CD4-positive, alpha-beta T cell treated with Interleukin-10 for 1 hour (primary cell): ENCODE data around the gene PAPPA.

Source experiments
- DNase-seq: peaks from one replicate; pipeline ENCODE4 v3.0.0-alpha.2; 2020

Gene PAPPA

GRCh38 chr9:116232424-116233159 lies 79.0 kb downstream of the PAPPA start:
- DNase-seq: no peak

GRCh38 chr9:116233160-116233530 lies 79.6 kb downstream of the PAPPA start:
- no peak for DNase-seq

DNA sequence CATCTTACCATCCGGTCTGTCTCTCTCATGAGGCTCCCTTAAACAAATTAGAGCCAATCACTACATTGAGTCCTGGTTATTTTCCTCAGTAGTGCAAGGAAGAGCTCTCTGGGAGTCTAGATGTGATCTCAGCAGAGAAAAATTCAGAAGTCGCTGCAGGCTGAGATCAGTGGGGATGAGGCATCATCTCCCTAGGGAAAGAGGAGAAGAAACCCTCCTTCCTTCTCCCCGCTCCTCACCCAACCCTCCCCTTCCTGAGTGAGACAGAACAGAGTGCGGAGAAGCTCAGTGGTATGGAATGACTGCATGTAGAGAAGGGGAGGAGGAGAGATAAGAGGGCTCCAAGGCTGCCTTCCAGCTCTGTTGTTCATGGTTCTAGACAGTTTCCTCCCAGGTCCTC lies 80.5 kb downstream of the PAPPA start:
- DNase-seq: no peak

DNA sequence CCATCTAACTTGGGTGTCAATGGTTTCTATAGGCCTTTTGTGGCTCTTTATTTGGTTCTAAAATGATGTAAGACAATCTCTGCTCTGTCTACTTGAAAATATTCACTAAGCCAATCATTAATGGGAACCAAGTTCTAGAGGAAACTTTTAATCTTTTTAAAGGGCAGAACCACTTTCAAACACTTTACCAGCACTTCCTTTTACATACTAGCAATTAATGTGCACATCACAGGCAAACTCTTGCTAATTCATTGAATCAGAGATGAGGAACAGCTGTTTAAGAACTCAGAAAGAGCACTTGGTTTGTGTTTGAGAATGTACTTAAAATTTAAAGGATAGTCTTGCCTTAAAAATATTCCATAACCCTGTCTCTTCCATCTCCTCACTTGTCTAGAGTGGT lies 83.4 kb downstream of the PAPPA start:
- DNase-seq: no peak

- no peak for DNase-seq
Observed at GRCh38 chr9:116237456-116237855, 83.9 kb downstream of the PAPPA start.

DNA sequence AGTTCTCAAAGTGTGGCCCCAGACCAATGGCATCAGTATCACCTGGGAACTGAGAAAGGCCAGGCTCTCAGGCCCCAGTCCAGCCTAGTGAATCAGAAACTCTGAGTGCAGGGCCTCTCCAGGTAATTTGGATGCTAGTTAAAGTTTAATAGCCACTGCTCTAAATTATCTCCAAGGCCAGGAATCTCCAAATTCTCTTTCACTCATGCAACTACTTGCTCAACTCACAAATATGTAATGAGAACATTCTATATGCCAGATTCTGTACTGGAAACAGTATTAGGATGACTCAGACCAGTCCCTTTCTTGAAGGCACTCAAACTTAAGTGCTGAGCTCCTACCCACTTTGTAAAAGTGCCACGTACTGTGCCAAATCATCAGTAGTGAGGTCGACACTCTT lies 84.6 kb downstream of the PAPPA start:
- DNase-seq: no peak

GRCh38 chr9:116238776-116239340 lies 85.3 kb downstream of the PAPPA start:
- no peak for DNase-seq

DNA sequence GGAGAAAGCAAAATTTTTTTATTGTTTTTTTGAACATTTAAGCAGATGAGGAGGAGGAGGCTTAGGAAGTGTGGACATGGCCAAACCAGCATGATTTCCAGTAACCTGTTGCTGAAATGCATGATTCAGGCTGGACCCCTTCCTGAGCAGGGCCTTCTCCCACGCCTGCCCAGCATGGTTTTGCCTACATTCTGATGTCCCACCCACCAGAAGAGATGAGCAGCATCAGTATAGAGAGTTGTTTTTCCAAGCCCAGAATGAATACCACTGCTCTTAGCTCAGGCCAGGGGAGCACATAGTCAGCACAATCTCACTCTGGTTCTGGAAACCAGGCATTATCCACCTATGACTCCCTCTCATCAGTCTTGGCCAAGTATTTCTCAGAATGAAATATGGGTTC lies 90.1 kb downstream of the PAPPA start:
- no peak for DNase-seq

DNA sequence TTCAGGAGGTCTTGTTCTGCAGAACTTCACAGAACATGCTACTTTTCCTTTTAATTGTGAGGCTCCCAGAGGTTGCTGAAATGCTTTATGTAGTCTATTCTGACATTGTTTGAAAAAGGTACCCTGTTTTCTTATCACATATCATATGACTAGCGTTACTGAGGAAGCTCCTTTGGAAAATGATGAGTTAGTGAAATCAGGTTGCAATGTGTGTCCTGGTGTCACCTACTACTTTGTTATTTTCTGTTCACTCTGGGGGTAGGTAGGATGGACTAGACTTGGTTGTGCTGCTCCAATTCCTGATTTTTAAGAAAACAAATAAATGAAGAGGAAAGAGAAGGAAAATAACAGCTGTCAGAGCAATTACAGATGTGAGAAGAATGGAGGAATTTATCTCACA lies 93.7 kb downstream of the PAPPA start:
- DNase-seq: no peak

DNA sequence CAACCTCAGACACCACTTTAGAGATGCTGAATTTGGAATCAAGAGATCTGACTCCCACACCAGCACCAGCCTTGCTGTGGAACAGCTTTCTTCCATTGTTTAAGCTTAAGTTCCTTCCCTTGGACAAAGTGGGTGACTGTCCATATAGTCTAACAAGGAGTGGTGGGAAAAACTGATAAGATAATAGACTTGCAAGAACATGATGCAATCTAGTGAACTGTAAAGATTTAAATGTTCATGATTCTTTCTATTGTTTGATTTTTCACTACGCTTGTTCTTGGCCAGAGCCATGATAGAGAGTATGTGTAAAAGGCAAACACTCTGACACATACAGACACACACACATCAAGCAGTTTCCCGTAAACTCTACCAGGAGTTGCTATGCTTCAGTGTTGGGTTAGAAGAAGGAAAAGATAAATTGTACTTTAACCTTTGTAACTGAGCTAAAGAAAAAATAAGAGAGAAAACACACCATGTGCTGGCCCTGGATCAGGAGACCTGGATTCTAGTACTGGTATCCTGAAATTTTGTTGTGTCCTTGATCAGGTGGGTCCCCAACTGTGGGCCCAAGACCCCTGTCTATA lies 94.3 kb downstream of the PAPPA start:
- DNase-seq: no peak

DNA sequence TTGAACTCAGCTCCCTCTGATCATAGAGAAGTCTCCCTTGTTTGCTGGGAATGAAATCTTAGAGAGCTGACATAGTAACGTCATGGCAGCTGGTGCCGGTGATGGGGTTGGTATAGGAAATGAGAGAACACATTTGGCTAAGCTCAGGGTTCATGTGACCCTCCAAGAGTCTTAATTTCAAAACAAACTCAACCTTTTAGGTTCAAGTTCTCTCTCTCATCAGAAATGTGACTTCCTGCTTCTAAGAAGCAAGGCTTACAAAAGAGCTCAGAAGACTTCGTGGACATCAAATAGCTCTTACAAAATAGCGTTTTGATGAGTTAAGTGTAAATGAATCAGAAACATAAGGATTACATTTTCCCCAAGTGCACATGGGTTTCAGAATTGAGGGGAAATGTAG lies 97.3 kb downstream of the PAPPA start:
- DNase-seq: no peak

GRCh38 chr9:116251366-116251765 lies 97.8 kb downstream of the PAPPA start:
- DNase-seq: no peak

GRCh38 chr9:116260531-116260930 lies 106.9 kb downstream of the PAPPA start:
- no peak for DNase-seq

DNA sequence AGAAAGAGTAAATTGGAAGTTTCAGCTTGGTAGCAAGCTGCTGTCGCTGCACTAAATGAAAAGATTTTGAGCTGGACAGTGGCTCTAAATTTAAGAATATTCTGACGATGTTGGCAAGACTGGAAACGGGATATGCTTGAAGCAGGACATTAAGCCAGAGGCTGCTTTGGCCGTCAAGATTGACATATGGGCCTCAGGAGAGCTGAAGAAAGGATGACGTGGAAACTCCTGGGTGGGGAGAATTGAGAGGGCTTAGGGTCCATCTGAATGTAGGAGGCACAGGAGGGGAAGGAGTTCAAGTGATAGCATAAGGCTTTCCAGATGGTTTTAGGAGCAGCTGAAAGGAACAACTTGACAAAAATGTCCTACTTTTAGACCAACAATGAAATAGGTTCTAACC lies 108.9 kb downstream of the PAPPA start:
- DNase-seq: no peak

DNA sequence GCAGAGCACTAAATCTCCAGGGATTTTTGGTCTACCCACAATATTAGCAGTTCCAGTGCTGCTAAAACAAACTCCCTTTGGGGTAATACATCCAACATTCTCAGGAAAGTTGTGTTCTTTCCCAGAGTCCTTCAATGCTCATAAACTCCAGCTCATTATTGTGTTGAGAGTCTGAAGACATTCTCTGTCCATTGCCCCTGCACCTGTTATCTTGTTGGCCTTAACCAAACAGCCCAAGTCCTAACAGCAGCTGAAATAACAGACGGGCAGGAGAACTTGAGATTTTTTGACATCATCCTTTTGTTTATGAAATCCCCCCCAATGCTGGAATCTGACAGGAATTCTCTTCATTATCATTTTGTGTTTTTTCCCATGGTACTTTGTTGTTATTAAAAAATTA lies 110.8 kb downstream of the PAPPA start:
- no peak for DNase-seq

DNA sequence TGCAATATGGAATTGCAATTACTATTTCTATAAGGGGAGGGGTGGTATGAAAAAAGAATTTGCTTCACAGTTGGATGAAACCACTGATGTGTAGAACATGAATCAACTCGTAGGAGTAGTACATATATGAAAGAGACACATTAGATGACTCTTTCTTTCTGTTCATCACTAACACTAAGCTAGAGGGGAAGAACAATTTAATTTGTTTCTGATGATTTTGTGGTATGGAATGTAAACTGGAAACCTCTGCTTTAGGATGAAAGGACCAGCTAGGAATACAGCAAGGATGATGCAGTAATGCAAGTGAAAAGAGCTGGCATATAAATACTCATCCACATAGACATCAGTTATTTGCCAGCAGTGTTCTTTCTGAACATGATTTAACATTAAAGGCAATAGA lies 113.4 kb downstream of the PAPPA start:
- no peak for DNase-seq

- DNase-seq: no peak
Observed at GRCh38 chr9:116269250-116269649, 115.7 kb downstream of the PAPPA start.

DNA sequence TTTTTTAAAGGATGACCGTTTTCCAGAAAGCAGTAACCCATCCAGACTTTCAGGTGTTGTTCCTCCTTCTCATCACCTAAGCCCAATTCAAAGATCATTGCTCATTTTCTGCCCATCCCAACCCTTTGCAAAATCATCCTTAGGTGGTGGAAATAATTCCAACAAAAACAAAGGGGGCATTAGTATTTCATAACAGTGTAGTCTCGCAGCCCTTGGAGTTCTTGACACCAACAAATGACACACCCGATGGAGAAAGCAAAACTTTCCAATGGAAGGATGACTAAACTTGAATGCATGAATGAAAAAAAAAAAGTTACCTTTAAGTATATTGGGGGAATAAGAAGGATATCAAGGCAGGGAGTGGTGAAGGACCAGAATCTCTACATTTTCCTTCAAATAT lies 117.0 kb downstream of the PAPPA start:
- no peak for DNase-seq

DNA sequence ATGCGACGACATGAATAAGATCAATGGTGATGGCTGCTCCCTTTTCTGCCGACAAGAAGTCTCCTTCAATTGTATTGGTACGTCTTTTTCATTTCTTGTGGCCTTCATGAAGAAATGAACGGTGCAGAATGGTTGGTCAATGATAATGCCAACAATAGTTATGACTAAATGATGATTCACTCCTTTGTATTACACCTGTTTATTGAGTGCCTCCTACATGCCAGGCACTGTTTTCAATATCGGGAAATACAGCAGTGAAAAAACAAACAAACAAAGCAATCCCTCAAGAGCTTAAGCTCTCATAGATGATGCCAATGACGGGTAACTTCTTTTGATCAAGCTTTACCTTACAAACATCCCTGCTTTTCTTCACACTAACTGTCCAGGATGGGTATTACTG lies 117.7 kb downstream of the PAPPA start:
- DNase-seq: no peak

GRCh38 chr9:116271991-116272390 lies 118.4 kb downstream of the PAPPA start:
- no peak for DNase-seq

DNA sequence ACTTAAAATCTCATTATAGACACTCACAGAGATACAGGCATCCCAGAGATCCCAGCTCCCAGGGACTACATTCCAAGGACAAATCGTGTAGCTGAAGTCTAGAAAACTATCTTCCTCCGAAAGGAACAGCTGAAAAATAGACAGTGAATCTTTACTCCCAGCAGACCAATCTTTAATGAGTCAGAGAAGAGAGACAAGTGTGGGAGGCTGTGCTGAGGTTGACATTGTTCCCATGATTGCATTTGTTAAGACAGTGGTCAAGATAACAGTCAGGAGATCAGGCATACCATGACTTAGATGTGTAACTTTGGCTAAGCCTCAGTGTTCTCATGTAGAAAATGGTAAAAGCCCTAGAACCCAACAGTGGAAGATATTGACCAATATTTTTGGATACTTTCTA lies 120.7 kb downstream of the PAPPA start:
- DNase-seq: no peak

- no peak for DNase-seq
Observed at GRCh38 chr9:116275418-116276195, 122.0 kb downstream of the PAPPA start.

- DNase-seq: no peak
Observed at GRCh38 chr9:116276196-116276493, 122.6 kb downstream of the PAPPA start.

DNA sequence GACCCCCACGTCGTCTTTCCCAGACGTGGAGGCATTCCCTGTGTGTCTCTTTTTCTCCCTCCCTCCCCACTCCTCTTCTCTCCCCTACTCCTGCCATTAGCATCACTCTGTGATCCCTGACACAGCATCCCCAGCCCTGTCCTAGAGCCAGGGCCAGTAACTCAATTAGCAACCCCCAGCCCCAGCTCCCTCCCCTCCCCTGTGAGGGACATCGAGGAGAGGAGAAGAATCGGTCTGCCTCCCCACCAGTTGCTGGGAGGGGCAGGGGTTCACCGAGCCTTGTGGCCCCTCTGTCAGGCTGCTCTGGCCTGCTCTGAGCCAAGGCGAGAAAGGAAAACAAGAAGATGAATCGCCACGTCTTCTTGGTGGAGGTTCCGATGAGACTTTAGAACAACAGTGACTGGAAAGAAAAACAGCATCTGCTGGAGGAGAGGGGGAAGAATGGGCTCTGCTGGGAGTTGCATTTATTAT lies 123.1 kb downstream of the PAPPA start:
- no peak for DNase-seq
